ENCODE data around the gene ST6GAL1.
"Not testable (repeated sequence)": the region's sequence is repeated elsewhere in the genome, so short reads cannot be mapped to it uniquely, and the experiment has no call there.

ST6GAL1 gene

DNA sequence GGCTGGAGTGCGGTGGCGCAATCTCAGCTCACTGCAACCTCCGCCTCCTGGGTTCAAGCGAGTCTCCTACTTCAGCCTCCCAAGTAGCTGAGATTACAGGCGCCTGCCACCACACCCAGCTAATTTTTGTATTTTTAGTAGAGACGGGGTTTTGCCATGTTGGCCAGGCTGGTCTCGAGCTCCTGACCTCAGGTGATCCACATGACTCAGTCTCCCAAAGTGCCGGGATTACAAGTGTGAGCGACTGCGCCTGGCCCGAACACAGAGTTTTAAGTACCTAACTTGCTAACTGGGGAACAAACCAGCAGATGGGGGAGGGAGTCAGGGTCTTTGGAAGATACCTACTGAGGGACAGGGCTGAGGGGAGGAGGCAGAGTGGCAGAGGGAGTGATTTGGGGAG, 36.9 kb downstream of the ST6GAL1 start:
- not testable (repeated sequence) for DNase-seq (ENCODE audit: low read depth in 1 of 2, low spot score in 1 of 2)

DNA sequence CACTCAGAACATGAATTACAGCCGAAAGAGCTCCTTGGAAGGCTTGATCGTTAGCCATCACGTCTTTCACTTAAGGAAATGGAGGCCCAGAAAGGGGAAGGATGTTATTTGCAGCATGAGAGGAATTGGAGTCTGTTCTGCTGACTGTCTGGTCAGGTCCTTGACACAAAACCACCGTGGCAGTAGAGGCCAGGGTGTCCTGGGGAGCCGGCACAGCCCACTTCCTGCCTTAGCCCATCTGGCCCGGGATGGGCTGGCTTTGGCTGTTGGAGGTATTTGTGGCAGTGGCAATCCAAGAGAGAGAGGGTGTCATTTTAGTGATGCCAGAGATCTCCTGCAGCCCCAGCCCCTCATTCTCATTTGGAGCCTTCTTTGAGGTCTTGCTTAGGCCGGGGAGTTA, 37.4 kb downstream of the ST6GAL1 start:
- no peak for DNase-seq (ENCODE audit: low read depth in 1 of 2, low spot score in 1 of 2)

DNA sequence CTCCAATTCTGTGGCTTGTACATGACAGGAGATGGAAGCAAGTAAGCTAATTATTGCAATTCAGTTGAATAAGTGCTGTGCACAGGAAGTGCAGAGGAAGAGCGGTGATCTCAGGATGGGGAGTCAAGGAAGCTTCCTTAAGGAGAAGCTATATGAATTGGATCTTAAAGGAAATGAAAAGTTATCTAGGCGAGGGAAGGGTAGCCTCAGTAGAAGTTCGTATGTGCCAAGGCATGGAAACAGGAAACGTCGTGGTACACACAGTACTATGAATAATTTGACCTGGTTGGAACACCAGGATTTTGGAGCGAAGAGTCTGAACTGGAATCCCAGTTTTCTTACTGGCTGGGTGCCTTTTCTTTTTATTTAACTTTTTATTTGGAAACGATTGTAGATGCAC, 39.3 kb downstream of the ST6GAL1 start:
- DNase-seq (ENCODE audit: low read depth in 1 of 2, low spot score in 1 of 2): no peak

DNA sequence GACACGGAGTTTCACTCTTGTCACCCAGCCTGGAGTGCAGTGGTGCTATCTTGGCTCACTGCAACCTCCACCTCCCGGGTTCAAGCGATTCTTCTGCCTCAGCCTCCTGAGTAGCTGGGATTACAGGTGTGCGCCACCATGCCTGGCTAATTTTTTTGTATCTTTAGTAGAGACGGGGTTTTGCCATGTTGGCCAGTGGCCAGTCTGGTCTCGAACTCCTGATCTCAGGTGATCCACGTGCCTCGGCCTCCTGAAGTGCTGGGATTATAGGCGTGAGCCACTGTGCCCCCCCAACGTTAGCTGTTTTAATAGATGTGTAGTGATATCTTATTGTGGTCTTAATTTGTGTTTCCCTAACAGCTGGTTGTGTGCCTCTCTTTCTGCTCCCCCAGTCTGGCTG, 40.8 kb downstream of the ST6GAL1 start:
- DNase-seq (ENCODE audit: low read depth in 1 of 2, low spot score in 1 of 2): not testable (repeated sequence)

DNA sequence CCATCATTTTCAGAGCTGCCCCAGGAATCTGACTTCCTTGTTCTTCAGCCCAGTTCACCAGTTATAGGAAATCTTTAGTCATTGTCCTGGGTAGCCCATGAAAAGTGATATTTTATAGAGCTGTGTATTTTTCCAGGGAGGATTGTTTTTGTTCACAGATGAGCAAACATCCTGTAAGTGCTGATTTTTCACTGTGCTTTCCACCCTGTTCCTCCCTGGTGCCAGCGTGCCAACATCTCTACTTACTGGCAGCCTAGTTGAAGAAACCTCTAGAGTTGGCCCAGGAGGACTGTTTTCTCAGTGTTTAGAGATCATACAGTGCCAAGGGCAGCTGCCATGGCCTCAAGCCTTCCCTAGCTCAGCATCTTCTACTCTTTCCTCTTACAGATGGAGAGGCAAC, 41.3 kb downstream of the ST6GAL1 start:
- no peak for DNase-seq (ENCODE audit: low read depth in 1 of 2, low spot score in 1 of 2)

DNA sequence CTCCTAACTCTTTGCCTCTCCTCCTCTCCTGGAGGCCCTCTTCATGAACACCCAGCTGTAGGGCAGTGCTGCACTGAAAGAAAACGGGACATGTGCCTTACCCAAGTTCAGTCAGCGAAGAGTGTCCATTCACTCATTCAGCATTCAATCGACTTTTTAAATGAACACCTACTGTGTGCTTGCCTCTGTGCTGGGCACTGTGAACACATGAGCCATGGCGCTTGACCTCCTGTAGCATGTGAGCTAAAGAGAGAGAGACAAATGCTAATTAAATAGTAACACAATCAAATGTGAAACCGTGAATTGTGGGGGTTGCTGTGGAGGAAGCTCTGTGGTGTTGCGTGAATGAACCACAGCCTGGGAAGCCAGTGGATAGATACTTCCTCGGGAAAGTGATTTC, 43.4 kb downstream of the ST6GAL1 start:
- no peak for DNase-seq (ENCODE audit: low read depth in 1 of 2, low spot score in 1 of 2)

DNA sequence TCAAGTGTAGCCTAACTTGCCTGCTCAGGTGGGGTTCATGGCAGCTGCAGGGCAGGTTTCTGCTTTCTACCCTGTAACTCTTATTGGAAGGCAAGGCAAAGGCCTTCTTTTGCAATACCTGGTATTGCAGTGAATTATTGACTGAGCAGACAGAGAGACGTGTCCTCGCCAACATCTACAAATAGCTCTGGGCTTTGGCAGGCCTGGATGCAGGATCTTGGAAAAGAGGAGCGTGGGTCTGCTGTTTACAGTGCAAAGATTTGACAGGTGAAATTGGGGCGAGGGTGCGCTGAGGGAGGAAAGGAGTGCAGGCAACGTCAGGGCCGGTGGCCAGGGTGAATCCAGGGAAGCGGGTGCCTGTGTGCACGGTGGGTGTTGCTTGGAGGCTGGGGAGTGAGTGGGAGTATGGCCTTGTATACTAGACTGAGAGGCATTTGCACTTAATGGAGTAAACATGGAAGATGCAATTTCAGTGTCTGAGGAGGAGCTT, 44.5 kb downstream of the ST6GAL1 start:
- DNase-seq (ENCODE audit: low read depth in 1 of 2, low spot score in 1 of 2): no peak

DNA sequence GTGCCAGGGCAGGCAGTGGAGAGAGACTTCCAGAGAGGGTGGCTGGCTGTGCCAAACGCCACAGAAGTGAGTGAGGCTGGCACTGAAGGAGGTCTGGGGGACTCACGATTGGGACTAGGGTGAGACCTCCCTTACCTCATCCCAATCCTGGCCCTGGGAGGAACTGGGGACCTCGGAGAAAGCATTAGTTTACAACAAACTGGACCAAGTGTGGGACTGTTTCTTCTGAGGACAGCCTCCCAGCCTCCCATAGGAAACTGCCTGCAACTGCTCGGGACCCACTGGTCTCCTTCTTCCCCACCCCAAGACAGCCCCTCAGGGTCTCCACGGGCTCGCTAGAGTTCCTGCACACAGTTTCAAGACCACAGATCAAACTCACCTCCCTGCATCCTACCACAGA, 45.4 kb downstream of the ST6GAL1 start:
- DNase-seq (ENCODE audit: low read depth in 1 of 2, low spot score in 1 of 2): no peak

DNA sequence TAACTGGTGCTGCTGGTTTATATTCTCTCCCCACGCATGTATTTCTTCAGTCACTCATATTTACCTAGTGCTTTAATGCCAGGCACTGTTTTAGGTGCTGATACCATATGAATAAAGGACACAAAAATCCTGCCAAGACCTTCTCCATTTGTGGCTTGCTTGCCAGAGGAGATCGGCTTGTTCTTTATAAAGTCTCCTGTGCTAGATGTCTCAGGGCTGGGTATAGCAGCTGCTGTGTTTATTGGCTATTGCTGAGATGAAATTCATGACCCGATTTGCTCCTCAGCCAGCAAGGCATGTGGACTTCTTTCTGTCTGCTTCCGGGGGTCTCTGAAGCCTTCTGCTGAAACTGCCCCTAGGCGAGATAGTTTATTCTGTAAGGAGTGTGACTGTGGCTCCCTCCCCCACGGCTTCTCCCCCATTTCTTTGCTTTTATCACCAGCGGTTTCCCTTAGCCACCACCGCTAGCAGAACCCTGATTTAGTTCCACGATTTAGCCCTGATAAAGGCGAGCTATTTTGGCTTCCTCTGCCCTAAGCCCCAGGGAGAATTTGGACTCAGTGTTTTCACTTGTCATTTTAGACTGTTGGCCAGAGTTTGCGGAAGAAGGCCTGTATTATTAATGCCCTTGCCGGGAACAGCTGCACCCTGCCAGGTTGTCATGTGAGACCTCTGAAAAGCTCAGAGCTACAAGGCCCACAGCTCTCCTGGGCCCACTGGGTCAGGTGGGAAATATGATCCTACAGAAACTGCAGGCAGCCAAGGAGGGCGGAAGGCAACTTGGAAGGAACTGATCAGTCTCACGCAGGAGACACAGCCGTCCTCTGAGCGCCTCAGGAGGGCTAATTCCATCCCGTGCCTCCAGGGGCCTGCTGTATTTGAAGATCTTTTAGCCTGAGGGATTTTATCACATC, 46.8 kb downstream of the ST6GAL1 start:
- no peak for DNase-seq (ENCODE audit: low read depth in 1 of 2, low spot score in 1 of 2)

DNA sequence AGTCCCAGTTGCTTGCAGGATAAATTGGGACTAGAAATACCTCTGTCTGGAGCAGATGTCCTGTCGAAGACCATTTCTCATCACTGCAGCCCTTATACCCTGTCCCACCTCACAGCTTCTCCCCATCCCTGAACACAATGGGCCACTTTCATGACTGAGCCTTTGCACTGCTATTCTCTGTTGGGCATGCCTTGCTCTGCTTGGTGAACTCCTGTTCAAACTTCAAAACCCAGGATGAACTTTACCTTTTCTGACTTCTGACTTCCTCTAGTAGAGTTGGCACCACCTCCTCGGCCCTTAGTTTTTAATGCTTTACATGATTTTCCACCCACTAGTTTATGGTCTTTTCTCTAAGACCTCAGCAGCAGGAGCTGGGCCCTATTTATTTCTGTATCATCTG, 48.4 kb downstream of the ST6GAL1 start:
- DNase-seq (ENCODE audit: low read depth in 1 of 2, low spot score in 1 of 2): no peak

DNA sequence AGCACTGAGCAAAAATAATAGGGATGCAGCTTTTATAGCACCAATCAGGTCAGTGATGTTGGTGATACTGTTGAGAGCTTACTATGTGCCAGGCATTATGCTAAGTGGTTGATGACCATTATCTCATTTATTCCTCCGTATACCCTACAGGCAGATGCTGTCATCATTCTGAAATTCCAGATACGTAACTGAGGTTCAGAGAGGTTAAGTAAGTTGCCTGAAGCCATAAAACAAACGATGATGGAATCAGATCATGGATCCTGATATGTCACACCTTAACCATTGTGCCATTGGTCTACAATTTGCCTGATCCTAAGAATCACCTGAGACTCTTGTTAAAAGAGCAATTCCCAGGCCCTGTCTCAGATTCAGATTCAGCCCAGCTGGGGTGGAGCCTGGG, 49.5 kb downstream of the ST6GAL1 start:
- DNase-seq (ENCODE audit: low read depth in 1 of 2, low spot score in 1 of 2): no peak

DNA sequence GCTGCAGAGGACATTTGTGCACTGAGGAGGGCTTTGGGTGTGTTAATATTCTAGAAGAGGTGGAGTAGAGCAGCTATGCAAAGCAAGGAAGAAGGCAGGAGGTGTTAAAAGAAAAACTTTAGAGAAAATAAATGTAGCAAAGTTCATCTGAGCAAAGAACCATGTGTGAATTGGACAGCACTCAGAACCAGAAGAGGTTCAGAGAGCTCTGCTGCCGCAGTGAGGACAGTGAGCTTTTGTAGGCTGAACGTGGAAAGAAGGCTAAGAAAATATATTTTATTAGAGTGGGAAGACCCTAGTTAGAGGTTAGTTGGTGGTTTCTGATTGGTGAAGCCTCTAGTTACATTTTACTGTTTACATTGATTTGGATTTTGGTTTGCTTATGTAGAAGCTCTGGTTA, 50.7 kb downstream of the ST6GAL1 start:
- DNase-seq (ENCODE audit: low read depth in 1 of 2, low spot score in 1 of 2): no peak

DNA sequence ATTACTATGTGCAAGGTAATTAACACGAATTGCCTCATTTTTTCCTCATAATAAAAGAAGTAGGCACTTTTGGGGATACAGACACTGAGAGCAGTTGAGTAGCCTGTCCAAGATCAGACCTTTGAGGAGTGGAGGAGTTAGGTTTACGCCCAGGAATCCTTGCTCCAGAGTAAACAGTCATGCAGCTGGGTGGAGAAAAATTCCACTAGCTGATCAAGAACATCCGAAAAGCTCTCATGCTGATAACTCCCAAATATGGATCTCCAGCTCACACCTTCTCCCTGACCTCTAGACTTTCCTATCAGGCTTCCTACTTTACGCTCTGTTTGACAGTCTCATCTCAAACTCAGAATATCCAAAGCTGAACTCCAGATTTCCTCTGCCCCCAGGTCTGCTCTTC, 53.3 kb downstream of the ST6GAL1 start:
- DNase-seq (ENCODE audit: low read depth in 1 of 2, low spot score in 1 of 2): no peak

DNA sequence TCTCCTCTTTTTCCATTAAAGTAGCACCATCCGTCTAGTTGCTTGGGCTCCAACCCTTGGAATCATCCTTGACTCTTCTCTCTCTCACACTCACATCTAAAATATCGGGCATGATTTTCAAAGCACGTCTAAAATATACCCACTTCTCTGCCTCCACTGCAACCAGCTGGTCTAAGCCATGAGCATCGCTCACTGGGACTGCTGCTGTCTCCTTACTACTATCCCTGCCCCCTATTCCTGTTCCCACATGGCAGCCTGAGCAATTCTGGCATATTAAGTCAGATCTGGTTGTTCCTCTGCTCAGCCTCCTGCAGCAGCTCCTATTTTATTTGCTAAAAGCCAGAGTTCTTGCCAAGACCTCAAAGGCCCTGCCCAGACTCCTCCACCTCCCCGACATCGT, 53.7 kb downstream of the ST6GAL1 start:
- no peak for DNase-seq (ENCODE audit: low read depth in 1 of 2, low spot score in 1 of 2)

DNA sequence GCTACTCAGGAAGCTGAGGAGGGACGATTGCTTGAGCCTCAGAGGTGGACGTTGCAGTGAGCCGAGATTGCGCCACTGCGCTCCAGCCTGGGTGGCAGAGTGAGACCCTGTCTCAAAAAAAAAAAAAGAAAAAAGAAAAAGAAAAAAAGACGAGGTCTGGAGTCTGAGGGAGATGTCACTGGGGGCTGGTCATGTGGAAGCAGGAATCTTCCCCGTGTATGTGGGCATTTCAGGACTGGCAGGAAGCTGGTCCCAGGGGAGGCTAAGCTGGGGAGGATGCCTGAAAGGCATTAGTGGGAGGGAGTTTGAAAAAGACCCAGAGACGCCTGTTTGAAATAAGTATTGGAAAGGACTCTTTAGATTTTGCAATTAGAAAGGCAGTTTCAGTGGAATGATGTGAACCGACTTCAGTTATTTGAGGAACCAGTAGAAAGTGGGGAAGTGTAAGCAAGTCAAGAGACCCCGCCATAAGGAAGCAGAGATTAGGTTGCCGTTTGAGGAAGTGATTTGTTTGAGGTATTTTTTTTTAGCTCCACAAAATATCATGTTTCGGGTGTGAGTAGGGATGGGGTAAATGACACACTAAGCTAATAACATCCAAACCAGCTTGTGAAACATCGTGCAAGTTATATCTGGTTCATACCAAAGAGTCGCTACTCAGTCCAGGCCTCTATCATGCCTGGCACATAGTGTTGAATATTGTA, 55.5 kb downstream of the ST6GAL1 start:
- no peak for DNase-seq (ENCODE audit: low read depth in 1 of 2, low spot score in 1 of 2)

DNA sequence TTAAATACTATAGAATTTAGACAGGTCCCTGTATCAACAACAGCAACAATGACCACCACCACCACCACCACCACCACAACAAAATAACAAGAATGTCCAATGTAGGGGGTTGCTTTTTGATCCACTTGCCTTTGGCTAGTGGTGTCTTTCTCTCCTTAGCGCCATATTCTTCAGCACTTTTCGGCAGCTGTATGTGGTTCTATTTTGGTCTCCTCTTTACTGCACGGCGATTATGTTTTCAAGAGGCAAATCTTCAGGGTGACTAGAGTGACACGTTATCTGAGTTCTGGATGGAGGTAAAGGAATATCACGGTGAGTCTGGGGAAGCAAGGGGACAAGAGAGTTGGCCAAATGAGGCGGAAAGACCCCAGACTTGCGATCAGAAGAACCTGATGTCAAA, 56.1 kb downstream of the ST6GAL1 start:
- DNase-seq (ENCODE audit: low read depth in 1 of 2, low spot score in 1 of 2): no peak

DNA sequence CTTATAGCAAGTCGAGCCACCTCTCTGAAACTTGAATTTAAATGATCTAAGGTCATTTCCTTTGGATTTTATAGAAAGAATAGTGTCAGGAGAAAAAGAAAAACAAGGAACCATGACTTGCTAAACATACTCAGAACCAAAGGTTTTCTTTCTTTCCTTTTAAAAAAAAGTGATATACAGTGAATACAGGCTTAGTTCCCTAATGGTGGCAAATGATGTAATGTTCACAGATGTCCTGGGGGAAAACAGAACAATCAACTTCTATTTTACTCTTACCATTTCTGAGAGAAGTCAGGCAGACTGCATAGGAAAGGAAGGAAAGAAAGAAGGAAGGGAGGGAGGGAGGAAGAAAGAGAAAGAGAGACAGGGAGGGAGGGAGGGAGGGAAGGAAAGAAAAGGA, 56.5 kb downstream of the ST6GAL1 start:
- DNase-seq (ENCODE audit: low read depth in 1 of 2, low spot score in 1 of 2): no peak

DNA sequence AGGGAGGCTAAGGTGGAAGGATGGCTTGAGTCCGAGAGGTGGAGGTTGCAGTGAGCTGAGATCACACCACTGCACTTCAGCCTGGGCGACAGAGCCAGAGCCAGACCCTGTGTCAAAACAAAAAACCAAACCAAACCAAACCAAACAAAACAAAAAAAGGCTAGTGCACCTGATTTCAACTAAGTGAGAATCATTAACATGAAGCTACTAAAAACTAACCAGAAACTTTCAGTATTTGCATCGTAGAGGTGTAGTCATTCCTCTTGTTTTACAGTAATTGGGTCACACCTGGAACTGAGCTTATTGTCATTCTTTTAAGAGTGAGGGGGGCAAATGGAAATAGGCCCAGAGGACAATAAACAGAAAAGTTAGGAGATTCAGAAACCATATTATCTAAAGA, 58.5 kb downstream of the ST6GAL1 start:
- no peak for DNase-seq (ENCODE audit: low read depth in 1 of 2, low spot score in 1 of 2)

DNA sequence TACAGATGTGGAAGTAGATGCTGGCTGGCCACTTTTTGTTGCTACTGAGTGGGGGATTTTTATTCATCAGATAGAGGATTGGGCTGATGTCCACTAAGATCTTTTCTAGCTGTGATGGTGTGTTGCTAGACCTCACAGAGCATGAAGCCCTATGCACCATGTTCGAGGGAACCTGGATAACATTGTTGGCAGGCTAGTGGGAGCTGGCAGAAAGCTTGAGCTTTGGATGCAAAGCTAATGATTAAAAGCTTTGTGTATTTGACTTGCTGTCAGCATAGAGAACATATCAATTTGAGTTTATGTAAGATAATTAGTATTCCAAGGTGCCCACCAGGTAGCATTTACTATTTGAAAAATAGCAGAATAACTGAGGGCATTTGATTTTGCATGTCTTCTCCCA, 59.1 kb downstream of the ST6GAL1 start:
- no peak for DNase-seq (ENCODE audit: low read depth in 1 of 2, low spot score in 1 of 2)

DNA sequence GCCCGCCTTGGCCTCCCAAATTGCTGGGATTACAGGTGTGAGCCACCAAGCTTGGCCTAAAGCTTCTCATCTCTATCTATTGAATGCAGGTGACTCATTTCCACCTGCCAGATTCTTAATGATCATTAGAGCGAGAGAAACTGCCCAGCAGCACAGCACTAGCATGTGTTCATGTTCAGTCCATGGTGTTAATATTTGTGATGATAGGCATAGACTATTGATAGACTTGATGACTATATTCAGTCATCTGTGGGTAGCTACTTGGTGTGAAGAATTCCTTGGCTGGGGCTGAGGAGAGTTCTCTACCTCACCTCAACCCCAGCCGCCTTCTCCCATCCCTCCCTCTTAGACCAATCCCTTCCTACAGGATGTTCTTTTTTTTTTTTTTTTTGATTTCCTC, 60.0 kb downstream of the ST6GAL1 start:
- DNase-seq (ENCODE audit: low read depth in 1 of 2, low spot score in 1 of 2): no peak

DNA sequence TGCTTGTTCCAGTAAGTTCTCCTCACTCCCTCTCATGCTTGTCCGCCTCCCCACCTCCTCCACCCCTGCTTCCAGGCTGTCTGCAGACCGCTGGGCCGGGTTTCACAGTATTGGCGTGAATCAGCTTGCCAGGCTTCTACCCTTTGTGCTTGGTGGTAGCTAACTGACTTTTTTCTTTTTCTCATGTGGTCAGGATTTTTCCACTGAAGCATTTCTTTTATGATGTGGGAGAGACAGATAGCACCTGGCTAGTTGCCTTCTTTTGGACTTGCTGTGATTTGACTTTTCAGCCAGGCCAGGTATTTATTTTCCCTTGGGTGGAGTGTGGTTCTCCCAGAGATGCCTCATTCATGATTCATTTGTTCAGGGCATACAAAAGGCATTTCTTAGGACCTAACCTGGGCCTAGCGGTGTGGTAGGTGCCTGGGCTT, 60.6 kb downstream of the ST6GAL1 start:
- DNase-seq (ENCODE audit: low read depth in 1 of 2, low spot score in 1 of 2): no peak

DNA sequence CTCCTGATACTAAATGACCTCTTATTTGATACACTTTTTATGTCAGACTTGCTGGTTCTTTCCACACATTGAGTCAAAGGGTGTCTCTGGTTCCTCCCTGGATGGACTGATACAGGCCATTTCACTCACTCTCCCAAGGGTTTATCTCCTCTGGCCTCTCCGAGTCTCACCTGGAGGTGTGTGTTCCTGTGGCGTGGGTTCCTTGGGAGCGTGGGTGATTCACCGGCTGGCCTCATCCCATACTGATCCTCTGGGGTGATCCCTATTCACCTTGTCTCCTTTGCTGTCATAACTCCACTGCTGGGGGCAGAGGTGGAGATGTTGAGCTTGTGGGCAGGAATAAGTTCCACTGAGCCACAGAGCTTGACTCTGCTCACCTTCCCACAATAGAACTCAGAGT, 61.1 kb downstream of the ST6GAL1 start:
- DNase-seq (ENCODE audit: low read depth in 1 of 2, low spot score in 1 of 2): no peak
